ENCODE data around the gene RCOR1.

Gene RCOR1

GRCh38 chr14:102678394-102678793 lies 85.9 kb downstream of the RCOR1 start:
- no peak for DNase-seq (ENCODE audit: low read depth)

- DNase-seq (ENCODE audit: low read depth) = no peak
Measured at GRCh38 chr14:102683399-102684297, 91.2 kb downstream of the RCOR1 start.

- DNase-seq (ENCODE audit: low read depth) = no peak
Measured at GRCh38 chr14:102684298-102684663, 91.8 kb downstream of the RCOR1 start.

- no peak for DNase-seq (ENCODE audit: low read depth)
Measured at GRCh38 chr14:102686196-102686801, 93.8 kb downstream of the RCOR1 start.

- DNase-seq (ENCODE audit: low read depth) = no peak
Measured at GRCh38 chr14:102688290-102688689, 95.8 kb downstream of the RCOR1 start.

- DNase-seq (ENCODE audit: low read depth) = peak; percentile 51
Measured at GRCh38 chr14:102690509-102691286, 98.2 kb downstream of the RCOR1 start.

GRCh38 chr14:102691763-102692162 lies 99.3 kb downstream of the RCOR1 start:
- DNase-seq (ENCODE audit: low read depth) = no peak

- DNase-seq (ENCODE audit: low read depth) = no peak
Measured at GRCh38 chr14:102692334-102692733, 99.9 kb downstream of the RCOR1 start.

GRCh38 chr14:102693006-102693755 lies 100.7 kb downstream of the RCOR1 start:
- DNase-seq (ENCODE audit: low read depth) = no peak

- DNase-seq (ENCODE audit: low read depth) = peak; percentile 47
Measured at GRCh38 chr14:102694530-102695166, 102.2 kb downstream of the RCOR1 start.

- no peak for DNase-seq (ENCODE audit: low read depth)
Measured at GRCh38 chr14:102695167-102695555, 102.7 kb downstream of the RCOR1 start.

- no peak for DNase-seq (ENCODE audit: low read depth)
Measured at GRCh38 chr14:102696332-102696731, 103.9 kb downstream of the RCOR1 start.

- no peak for DNase-seq (ENCODE audit: low read depth)
Measured at GRCh38 chr14:102696856-102697495, 104.5 kb downstream of the RCOR1 start.

- DNase-seq (ENCODE audit: low read depth) = no peak
Measured at GRCh38 chr14:102697501-102697900, 105.1 kb downstream of the RCOR1 start.

- DNase-seq (ENCODE audit: low read depth) = no peak
Measured at GRCh38 chr14:102699416-102700110, 107.1 kb downstream of the RCOR1 start.

- DNase-seq (ENCODE audit: low read depth) = no peak
Measured at GRCh38 chr14:102708494-102708893, 116.0 kb downstream of the RCOR1 start.

- no peak for DNase-seq (ENCODE audit: low read depth)
Measured at GRCh38 chr14:102711207-102711606, 118.8 kb downstream of the RCOR1 start.

GRCh38 chr14:102711946-102712345 lies 119.5 kb downstream of the RCOR1 start:
- DNase-seq (ENCODE audit: low read depth) = no peak

GRCh38 chr14:102717276-102717675 lies 124.8 kb downstream of the RCOR1 start:
- DNase-seq (ENCODE audit: low read depth) = no peak

- no peak for DNase-seq (ENCODE audit: low read depth)
Measured at GRCh38 chr14:102722646-102723045, 130.2 kb downstream of the RCOR1 start.

All from CMK (cell line).